Measurements from ENCODE around the gene PCBP3. TPM values are rescaled to one million over a fixed set of nuclear protein-coding genes. Genes with fewer than 3 reads are reported as not detected.

Gene PCBP3
- total and polyA plus RNA-seq, 2 of the 8 experiments (the other 6 are each of a cell fraction or from before 2014, with no cell fraction given), result 3.5 to 6.3 TPM

- Histone ChIP-seq H3K4ac (replicated peaks; ENCODE audit: insufficient read length, low read depth, low read length) (no peak overlapping the region), H3K27me3 (replicated peaks in 1 of 4; ENCODE audit: control insufficient read depth in 3 of 4, extremely low read depth in 1 of 4, insufficient read depth in 3 of 4, low read length in 3 of 4) (peaks cover 0 to 3% (median 0%) of the 10 kb centered on the region in 4 experiments; a peak in 1 of 7 replicates), H2BK5ac (ENCODE audit: low read depth, low read length) (no peak overlapping the region), H2AK5ac (ENCODE audit: low read depth, low read length) (no peak overlapping the region), H3K4me1 (replicated peaks in 1 of 4; ENCODE audit: control insufficient read depth in 3 of 4, insufficient read depth in 4 of 4, low read length in 3 of 4) (no peaks in the 10 kb centered on the region; a peak in 1 of 7 replicates), H2BK20ac (ENCODE audit: low read length) (no peak overlapping the region), H3K56ac (replicated peaks; ENCODE audit: insufficient read length, low read depth, low read length) (no peak overlapping the region), H2AFZ (ENCODE audit: low read length) (no peak overlapping the region), H2BK12ac (ENCODE audit: low read depth, low read length) (no peak overlapping the region), H3K23ac (ENCODE audit: insufficient read length) (no peak overlapping the region), H4K20me1 (replicated peaks in 1 of 2; ENCODE audit: control insufficient read depth in 1 of 2, insufficient read depth in 2 of 2, low read length in 2 of 2) (no peaks in the 10 kb centered on the region), H3K18ac (ENCODE audit: extremely low read depth, low read length) (no peak overlapping the region), H3K36me3 (ENCODE audit: control insufficient read depth in 2 of 4, insufficient read depth in 4 of 4, low read length in 3 of 4) (no peaks in the 10 kb centered on the region), H3K27ac (ENCODE audit: low read depth, low read length) (no peak overlapping the region), H3K79me2 (ENCODE audit: control insufficient read depth in 1 of 2, insufficient read depth in 2 of 2, low read length in 2 of 2) (no peaks in the 10 kb centered on the region), H3K9ac (replicated peaks in 1 of 4; ENCODE audit: extremely low read depth in 1 of 4, low read depth in 3 of 4, low read length in 3 of 4) (no peak overlapping the region), H4K91ac (replicated peaks; ENCODE audit: insufficient read length, low read length) (no peak overlapping the region), H2BK15ac (ENCODE audit: low read length) (no peak overlapping the region), H3K14ac (ENCODE audit: insufficient read length) (no peak overlapping the region), H3K9me3 (ENCODE audit: insufficient read depth in 2 of 2, low read depth in 1 of 2, low read length in 1 of 2) (peaks cover 0 to 7% of the 10 kb centered on the region in 2 experiments; a peak in 1 of 4 replicates), H3K23me2 (ENCODE audit: low read depth, low read length) (no peaks in the 10 kb centered on the region), H3K79me1 (ENCODE audit: low read depth, low read length) (no peaks in the 10 kb centered on the region), H4K8ac (ENCODE audit: extremely low read depth, insufficient read depth, low read length) (no peak overlapping the region), H3K4me3 (ENCODE audit: extremely low read depth in 1 of 4, insufficient read depth in 2 of 4, low read depth in 3 of 4, low read length in 4 of 4) (no peak overlapping the region), H3K4me2 (ENCODE audit: insufficient read depth in 1 of 2, low read depth in 2 of 2, low read length in 2 of 2) (no peak overlapping the region), H4K5ac (ENCODE audit: insufficient read length, low read depth, low read length) (no peak overlapping the region), H2BK120ac (replicated peaks; ENCODE audit: low read depth, low read length) (no peak overlapping the region)
- DNase-seq (ENCODE audit: low read depth in 1 of 2, low spot score in 2 of 2) (no peak), FAIRE-seq (no peak)
- 95% methylated on average over 12 of the region's 12 CpGs; no CpG with 5 or more reads in 1 of the 2 experiments for WGBS, 2 experiments (ENCODE audit: extremely low coverage in 1 of 2, insufficient coverage in 1 of 2, insufficient read length in 1 of 2, insufficient replicate concordance in 2 of 2, low coverage in 1 of 2, low lambda C conversion rate in 2 of 2, missing lambda C conversion rate in 1 of 2)
- CTCF ChIA-PET (ENCODE audit: partially characterized antibody), result interaction anchor here (1.3 kb wide), 3 partner anchors 10 to 23 kb away, joined by 3 to 5 read pairs (median 3); no protein-coding TSS in a partner anchor
- POLR2A ChIA-PET (ENCODE audit: partially characterized antibody), result interaction anchor here (1.3 kb wide), 1 partner anchor 24 kb away, joined by 3 read pairs; no protein-coding TSS in a partner anchor
- no peak for TF ChIP-seq KDM5A (IDR thresholded peaks at IDR 0.05; ENCODE audit: low read length)
- TF ChIP-seq EGR1 (IDR thresholded peaks at IDR 0.05; ENCODE audit: borderline replicate concordance, low read depth, low read length), result no peak
- TF ChIP-seq NRF1 (IDR thresholded peaks at IDR 0.05; ENCODE audit: low read depth, low read length), result no peak
- TF ChIP-seq CEBPB (IDR thresholded peaks at IDR 0.05; ENCODE audit: low read depth, low read length), result no peak
- TF ChIP-seq CBX8 (IDR thresholded peaks at IDR 0.05; ENCODE audit: borderline replicate concordance, low read depth, low read length), result no peak
- TF ChIP-seq ATF2 (IDR thresholded peaks at IDR 0.05; ENCODE audit: low read length), result no peak
- no peak for TF ChIP-seq SP2 (IDR thresholded peaks at IDR 0.05; ENCODE audit: low read length)
- TF ChIP-seq, protein P1, sequence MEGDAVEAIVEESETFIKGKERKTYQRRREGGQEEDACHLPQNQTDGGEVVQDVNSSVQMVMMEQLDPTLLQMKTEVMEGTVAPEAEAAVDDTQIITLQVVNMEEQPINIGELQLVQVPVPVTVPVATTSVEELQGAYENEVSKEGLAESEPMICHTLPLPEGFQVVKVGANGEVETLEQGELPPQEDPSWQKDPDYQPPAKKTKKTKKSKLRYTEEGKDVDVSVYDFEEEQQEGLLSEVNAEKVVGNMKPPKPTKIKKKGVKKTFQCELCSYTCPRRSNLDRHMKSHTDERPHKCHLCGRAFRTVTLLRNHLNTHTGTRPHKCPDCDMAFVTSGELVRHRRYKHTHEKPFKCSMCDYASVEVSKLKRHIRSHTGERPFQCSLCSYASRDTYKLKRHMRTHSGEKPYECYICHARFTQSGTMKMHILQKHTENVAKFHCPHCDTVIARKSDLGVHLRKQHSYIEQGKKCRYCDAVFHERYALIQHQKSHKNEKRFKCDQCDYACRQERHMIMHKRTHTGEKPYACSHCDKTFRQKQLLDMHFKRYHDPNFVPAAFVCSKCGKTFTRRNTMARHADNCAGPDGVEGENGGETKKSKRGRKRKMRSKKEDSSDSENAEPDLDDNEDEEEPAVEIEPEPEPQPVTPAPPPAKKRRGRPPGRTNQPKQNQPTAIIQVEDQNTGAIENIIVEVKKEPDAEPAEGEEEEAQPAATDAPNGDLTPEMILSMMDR (IDR thresholded peaks at IDR 0.05; ENCODE audit: control extremely low read depth in 1 of 3, insufficient read depth in 1 of 3, low read depth in 1 of 3, low read length in 3 of 3), result no peak
- TF ChIP-seq TAF1 (IDR thresholded peaks at IDR 0.05; ENCODE audit: low read depth, low read length), result no peak
- TF ChIP-seq PHF8 (conservative IDR thresholded peaks at IDR 0.05; ENCODE audit: low read depth, low read length), result no peak
These were observed 302.3 kb downstream of the PCBP3 start for GRCh38 chr21:45945868-45946210.
